T-helper 9 cell (primary cell): ENCODE data around the gene LBX2.

Experiments
- DNase-seq: peaks from one replicate; pipeline ENCODE4 v3.0.0-alpha.2; 2020

Gene LBX2

DNA sequence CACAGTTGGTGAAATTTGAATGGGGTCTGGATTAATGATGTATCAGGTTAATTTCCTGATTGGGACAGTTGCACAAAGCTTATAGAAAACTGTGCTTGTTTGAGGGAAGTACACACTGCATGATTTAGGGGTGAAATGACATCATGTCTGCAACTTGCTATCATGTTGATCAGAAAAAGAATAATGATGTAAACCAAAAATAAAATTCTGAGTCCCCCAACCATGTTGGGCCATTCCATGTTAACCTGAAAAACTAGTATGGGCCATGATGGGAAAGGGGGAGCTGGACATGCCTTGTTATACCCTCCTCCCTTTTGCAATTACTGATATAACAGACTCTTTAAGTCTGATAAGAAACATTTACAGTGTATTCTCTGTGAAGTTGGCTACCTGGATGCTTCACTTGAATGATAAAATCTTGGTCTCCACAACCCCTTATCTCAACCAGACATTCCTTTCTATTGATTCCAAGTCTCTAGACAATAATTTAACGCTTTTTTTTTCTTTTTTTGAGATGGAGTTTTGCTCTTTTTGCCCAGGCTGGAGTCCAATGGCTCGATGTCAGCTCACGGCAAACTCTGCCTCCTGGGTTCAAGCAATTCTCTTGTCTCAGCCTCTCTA, 48.7 kb downstream of the LBX2 start:
- DNase-seq, result no peak

DNA sequence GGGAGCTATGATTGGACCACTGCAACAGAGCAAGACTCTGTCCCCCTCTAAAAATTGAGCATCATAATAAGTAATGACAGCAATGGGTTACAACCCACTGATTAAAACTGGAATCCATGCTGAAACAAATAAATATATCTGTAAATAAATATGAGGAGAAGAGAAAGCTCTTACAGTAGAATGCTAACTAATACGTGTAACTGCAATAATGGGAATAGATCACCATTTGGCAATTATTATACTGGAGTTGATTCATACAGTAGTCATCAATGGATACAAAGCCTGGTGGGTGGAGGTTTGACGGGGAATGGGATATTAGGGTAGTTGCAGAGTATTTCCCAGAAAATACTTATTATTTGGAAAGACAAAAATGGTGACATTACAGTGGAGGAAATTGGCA, 50.6 kb downstream of the LBX2 start:
- no peak for DNase-seq
